NCI-H345 (cell line): Measurements from ENCODE around the gene CRADD.
"Not testable (repeated sequence)": the region's sequence is repeated elsewhere in the genome, so short reads cannot be mapped to it uniquely, and the experiment has no call there.

Experiments used
- DNase-seq: peaks from one replicate; lab custom pipeline; 2025; lab: John Stamatoyannopoulos, UW

Gene CRADD

DNA sequence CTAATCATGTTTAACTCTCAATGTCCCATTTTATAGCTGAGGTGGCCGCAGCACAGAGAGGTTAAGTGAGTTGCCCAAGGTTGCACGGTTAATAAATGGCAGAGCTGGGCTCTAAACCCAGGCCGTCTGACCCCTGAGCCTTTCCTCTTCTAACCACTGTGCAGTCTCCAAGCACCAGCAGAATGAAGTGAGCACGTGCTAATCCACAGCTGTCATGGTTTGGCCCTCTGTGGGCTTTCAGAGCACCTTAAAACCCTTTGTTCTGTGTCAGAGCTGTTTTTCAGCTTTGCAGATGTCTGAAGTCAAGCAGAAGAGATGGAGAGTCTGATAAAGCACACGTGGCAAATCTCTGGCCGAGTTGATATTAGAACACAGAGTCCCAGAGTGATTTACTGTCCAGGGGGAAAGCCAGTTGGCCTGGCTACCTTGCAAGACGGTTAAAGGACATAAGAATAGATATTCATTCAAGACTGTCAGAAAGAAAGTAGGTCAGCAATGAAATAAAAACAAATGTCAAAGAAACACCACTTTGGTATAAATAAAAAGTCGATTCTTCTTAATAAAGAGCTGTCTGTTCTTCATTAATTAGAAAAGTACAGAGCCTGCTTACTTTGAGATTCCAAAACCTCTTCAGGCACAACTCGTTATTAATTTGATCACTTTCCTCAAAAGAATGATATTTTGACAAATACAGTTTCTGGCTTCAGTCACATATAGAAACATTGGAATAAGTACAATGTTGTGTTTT is 107.3 kb downstream of the CRADD start:
- no peak for DNase-seq

DNA sequence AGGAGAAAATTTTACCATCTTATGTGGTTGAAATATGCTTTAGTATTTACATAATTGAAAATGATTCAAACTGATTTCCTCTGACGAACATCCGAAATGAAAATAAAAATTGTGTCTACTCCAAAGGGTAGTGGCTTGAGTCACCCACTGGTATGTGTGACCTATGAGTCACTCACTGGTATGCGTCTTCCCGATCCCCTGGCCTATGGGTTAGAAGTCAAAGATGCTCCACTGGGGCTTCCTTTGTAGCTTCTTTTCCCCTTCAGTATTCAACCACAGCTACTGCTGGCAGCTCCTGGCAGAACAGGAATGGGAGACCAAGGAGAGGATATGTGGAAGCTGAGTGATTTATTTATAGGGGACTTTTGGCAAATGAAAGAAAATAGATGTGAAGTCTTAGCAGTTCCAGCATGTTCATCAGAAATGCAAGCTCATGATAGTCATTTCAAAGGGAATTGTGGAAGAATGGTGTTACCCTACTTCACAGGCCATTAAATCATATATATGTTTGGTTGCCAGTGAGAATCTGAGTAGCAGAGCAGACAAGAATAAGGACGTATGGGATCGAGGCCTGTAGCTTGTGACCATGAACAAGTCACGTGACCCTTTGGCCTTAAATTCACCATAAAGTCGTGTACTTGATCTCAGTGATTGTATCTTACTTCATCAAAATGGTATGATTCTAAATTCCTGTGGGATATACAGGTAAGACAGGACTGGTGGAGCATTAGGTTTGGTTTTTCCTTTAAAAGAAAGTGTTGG is 108.3 kb downstream of the CRADD start:
- DNase-seq = no peak

DNA sequence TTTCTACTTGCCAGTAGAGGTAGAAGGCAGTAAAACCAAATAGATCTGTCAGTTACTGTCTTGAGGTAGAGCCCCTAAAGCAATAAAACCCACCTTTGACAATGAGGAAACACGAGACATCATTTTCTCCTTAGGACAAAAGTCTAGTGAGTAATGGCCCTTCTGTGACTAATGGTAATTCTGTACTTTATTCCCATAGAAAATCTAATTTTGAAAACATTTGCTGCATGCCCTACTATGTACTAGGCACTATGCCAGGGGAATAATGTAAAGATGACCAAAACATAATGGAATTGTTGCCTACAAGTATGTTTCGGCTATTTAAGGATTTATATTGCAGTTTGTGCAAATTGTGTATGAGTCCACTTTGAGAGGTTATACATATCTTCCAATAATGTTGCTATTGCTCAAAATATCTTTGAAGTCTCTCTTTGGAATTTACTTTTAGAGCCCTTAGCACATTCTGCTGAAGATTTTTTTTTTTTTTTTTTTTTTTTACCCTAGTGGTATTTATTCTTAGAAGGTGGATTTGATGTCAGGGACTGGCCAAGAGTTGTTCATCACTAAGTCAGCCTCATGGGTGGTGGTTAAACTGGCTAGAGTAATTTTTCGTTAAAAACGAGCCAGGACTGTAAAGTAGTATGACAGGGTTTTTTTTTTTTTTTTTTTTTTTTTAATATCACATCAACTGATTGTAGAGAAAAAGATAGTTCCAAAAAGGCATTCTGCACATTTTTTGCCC is 109.7 kb downstream of the CRADD start:
- no peak for DNase-seq

DNA sequence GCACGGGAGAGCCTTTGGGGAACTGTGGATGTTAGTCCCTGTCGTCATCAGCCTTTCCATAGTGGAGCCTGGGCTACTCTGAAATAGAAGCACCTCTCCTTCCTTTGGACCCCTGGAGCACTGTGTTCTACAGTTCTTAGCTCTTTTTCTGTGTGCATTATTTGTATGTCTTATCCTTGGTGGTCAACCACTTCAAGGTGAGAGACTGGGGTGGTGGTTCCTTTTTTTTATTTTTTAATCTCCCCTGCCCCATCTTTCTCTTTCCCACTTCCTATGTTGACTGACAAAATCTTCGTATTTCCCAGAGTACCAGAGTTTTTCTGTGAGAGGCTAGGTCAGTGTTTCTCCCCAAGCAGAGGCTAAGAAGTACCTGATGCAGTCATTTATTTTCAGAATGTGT is 111.7 kb downstream of the CRADD start:
- DNase-seq = no peak

DNA sequence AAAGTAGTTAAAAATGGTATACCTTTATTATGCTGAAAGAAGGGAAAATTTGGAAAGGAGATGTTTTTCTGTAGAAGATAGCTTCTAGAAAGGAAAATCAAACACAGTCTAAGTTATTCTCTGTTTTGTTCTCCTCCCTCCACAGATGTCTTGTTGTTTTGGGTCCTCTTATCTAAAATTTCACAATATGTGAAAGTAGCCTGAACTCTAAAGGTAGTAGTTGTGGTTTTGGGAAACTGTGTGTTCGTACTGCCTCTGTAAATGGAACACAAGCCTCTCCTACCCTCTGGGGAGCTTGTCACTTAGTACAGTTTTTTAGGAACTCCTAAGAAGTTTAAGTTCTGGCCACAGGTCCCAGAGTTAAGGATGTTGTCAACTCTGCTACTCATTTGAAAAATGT is 112.6 kb downstream of the CRADD start:
- no peak for DNase-seq

DNA sequence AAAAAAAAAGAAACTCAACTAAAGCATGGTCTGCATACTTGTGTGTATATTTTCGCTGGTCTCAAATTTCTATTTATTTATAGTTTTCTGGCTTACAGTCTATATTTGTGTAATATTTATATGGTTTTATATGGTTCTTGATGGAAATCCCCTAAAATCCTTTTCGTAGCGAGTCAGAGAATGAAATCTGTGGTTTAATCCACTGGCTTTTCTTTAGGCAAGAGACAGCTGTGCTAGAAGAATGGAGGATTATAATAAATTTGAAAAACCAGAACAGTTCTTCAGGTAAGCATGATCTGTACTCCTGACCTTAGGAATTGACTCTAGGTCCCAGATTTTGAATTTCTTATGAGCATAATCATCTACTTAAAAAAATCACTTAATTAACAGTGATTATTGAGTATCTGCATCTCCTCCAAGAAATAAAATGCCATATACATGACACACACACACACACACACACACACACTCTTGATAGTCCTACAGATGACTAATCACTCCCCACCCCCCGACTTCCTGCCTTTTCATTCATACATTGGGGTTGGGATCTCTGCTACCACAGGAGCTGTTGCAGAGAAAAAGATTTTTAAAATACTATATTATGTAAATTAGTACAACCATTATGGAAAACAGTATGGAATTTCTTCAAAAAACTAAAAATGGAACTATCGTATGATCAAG is 113.4 kb downstream of the CRADD start:
- no peak for DNase-seq

DNA sequence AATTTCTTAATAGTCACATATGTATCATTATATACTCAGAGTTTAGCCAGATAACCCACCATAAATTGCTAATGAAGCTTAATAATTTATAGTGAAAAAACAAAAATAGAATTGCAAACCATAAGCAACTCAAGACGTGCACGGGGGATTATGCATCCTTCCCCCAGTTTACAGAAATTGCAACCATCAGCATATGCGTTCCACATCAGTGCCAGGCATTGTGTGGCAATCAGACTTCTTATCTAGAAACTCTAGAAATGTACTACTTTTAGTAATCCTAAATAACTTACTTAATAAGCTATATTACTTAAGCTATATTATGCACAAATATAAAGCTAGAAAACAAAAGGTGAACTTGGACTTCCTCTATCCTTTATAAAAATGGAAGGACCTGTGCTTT is 115.8 kb downstream of the CRADD start:
- no peak for DNase-seq

DNA sequence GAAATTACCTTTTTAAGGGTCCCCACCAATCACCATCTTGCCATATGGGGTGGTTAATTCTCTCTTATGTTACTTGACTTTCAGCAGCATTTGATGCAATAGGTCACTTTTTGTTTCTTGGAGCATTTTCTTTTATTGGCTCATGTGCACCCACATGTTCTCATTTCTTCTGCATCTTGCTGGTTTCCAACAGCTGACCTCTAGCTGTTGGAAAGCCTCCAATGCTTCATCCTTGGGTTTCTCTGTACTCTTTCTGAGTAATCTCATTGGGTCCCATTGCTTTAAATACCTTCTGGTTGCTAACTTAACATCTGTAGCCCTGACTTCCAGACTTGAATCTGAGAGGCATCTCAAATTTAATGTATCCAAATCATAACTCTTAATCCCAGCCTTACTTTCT is 116.8 kb downstream of the CRADD start:
- DNase-seq = no peak

DNA sequence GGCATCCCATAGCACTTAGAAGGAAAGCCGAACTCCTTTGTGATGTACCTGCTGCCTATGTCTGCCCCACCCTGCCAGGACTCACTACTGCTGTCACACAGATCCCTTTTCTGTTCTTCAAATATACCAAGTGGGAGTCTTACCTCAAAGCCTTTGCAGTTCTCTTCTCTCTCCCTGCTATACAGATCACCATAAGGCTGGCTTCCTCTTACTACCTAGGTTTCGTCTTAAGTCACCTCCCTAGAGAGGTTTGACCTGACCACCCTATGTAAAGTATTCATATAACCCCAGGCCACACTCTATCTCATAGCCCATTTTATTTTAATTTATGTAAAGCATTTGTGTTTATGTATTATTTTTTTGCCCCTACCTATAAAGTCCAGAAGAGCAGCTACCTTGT is 117.6 kb downstream of the CRADD start:
- no peak for DNase-seq

DNA sequence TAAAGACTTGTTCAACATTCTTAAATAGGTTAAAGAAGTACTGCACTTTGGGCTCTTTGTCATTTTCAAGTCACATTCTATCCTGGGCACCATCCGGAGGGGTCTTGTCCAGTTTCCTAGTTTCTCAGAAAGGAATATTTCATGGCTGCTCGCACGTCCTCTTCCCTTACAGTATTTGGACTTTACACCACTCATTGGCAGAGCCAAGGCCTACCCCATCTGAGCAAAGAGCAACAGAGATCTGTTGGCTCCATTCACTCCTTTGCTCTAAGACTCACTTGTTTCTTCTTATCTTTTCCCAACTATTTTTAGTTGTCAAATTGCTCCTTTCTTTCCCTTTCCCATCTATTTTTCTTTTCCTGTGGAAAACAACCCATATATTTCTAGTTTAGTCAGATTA is 118.2 kb downstream of the CRADD start:
- DNase-seq = no peak

DNA sequence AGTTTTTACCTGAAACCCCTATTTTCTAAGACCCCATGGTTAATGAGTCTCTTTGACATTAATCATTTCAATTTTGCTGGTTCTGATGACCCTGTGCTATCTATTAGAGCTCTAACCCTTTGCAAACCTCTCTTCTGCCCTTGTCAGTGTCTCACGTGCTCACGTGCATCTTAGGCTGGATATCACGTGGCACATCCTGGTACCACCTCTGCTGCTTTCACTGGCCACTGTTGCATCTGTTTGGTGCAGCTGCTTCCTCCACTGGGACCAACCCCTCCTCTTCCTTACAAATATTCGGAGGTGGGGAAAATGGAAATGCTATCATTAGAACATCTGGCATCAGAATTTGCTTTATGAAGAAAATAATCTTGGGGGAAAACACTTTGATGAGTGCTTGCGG is 119.6 kb downstream of the CRADD start:
- DNase-seq = no peak

DNA sequence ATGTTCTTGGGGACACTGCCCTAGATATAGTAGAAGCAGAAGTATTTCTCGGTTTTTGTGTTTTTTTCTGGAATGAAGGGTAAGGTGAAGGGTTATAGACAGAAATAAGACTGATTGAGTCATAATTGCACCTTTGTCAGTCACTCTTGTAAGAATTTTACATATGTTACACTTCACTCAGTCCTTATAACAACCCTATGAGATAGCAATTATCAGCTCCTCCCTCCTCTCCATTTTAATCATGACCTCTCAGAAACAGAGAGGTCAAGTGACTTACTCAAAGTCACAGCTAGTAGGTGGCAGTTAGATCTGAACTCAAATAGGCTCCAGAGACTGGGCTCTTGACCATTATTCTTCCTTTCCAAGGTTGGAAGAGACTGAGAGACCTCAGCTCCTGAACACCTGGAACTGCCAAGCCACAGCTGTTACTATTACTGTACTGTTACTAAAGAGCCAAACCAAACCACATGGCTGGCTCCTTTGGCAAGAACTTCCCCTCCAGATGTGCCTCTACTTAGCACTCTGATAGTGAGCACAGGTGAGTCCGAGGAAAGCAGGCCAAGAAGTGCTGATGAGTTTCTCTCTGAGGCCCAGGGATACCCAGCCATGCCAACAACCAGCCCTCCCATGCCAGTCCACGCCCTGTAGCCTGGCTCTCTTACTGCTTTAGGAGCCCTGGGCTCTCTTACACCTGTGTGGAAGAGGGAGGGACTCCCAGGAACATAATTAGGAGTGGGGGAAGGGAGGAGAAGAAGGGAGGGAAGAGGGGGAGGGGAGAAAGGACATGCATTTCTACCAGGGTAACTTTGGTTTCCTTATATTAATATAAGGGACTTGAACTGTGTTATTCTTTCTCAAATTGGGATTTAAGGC is 121.3 kb downstream of the CRADD start:
- no peak for DNase-seq

DNA sequence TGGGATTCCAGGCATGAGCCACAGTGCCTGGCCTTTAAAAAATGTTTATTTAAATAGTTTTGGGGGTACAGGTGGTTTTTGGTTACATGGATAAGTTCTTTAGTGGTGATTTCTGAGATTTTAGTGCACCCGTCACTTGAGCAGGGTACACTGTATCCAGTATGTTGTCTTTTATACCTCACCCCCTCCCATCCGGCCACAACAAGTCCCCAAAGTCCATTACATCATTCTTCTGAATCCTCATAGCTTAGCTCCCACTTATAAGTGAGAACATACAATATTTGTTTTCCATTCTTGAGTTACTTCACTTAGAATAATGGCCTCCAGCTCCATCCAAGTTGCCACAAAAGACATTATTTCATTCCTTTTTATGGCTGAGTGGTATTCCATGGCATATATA is 124.5 kb downstream of the CRADD start:
- not testable (repeated sequence) for DNase-seq

DNA sequence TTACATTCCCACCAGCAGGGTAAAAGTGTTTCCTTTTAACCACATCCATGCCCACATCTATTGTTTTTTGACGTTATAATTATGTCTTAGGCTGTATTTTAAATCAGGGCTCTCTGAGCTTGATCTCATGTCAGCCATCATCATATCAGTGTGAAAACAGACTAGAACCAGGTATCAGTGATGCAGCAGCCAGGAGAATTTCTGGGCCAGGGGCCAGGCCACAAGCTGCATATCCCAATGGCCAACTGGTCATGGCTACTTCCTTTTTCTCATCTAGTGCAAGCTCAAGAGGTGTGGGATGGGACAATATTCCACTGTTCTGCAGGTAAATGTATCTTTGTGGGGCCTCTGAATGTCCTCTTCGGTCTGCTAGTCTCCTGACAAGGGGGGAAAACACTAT is 125.1 kb downstream of the CRADD start:
- DNase-seq = no peak

DNA sequence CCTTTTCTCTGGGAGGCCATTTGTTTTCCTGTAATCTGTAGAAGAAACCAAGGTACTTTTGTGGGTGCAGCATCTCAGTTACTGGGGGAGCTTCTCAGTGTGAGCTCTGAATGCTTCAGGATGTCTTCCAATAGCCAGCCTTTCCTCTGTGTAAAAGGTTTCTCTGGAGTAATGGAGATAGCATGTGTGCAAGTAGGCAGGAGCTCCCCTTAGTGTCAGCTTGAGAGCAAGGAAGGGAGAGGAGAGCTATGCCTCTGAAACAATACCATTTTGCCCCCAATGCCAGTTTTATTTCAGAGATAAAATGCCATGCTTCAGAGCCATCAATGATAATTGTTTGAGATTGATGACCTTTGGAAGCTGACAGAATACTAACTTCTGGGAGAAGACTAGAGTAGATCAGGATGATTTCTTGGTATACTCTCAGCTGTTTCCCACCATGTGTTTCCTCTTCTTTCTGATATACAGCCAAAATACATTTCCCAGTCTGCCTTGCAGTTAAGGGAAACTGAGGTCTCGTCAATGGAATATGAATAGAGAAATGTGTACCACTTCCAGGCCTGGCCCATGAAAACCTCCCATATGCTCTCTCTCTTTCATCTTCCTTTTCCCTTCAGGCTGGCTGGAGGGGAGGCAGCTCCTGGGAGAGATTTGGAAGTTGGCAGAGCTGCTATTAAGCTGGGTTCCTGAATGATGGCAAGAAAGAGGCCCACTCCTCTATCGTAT is 125.7 kb downstream of the CRADD start:
- DNase-seq = no peak

DNA sequence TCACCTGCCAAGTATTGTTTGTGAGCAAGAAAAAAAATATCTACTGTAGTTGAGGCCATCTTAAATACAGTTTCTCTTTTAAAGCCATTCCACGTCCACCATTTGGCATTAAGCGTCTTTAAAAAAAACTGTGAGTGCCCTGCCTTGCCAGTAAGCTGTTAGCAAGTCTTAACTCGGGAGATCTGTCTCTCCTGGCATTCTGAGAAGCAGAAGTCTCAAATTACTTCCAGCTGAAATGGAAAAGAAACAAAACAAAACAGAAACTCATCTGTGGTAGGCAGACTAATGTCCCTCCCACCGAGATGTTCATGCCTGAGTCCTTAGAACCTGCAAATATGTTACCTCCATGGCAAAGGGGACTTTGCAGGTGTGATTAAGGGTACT is 126.2 kb downstream of the CRADD start:
- DNase-seq = no peak

DNA sequence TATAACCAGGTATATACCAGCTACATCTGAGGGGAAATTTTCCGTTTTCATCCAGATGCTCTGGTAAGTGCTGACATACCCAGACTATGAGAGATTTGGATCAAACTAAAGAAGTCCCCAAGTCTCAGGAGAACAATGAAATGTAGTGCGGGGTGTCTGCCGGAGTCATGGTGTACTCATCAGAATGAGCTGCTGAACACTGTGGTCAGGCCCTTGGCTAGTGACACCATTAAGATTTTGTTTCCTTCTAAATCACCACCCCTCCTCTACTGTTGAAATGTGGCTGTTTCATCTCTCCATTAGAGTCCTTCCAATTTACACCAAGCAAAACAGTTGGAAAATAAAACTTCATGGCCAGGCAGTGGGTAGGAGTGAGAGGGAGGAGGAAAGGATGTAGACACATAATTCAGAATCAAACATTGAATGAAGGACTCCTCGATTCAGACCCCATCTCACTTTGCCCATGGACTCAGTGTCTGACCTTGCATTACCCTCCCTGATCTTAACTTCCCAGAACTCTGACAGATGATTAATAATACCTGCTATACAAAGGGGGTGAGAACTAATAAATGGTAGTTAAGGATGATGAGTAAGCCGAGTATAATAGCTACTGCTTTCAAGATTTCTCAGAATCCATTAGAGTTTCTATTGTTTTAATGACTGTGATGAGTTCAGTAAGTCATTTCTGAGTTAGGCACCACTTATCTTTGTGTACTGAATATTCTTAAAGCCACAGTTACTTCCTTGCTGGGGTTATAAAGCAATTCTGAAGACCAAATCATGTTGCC is 127.4 kb downstream of the CRADD start:
- no peak for DNase-seq

DNA sequence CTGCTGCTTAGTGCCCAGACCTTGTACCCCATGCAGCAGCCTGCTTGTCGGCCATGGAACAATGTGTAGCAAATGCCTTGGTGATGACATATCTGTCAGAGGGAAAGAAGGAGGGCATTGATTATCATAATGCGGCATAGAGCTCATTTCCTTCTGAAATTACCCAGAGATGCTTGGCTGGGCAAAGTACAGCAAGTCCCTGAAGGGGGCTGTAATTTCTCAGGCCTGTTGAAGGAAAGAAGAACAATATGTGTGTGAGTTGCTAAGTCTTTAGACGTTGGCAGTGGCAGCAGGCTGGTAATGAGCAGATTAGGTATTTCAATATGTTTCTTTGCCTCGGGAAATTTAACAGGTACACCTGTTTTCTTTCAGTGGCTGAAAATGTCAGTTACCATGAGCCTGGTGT is 128.6 kb downstream of the CRADD start:
- no peak for DNase-seq

DNA sequence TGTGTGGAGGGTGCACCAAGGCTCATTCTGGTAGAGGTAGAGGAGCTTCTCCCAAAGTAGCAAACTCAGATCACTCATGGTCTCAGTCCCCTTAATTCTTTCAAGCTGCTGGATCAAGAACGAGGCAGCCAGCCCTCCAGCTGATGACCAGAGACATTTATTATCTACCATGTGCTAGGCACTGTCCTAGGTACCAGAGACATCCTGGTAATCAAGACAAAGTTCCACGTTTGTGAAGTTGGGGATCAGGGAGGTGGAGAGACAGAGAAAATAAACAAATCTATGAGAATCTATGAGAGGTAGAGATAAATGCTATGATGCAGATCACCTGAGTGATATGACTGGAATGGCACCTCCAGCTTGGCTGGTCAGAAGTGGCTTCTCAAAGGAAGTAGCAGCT is 130.2 kb downstream of the CRADD start:
- DNase-seq = no peak
